Measurements from ENCODE around the gene TRAF3IP1. TPM values are rescaled to one million over a fixed set of nuclear protein-coding genes. Genes with fewer than 3 reads are reported as not detected.

TRAF3IP1 gene
- total and polyA plus RNA-seq, 2 donors (not counting 1 experiment from before 2014, with no cell fraction given) = 1.4 to 15.5 TPM

GRCh38 chr2:238434846-238435751, 114.8 kb downstream of the TRAF3IP1 start:
- H3K9me3 ChIP-seq (ENCODE audit: control extremely low read depth in 1 of 3, control insufficient read depth in 2 of 3, insufficient read depth in 1 of 3, low read length in 2 of 3) = no peaks in the 10 kb centered on the region
- H3K9ac ChIP-seq (ENCODE audit: low read length) = no peak overlapping the region
- no peak for DNase-seq
- 95% methylated on average over 24 of the region's 24 CpGs for WGBS (ENCODE audit: insufficient coverage)
- H3K4me3 Mint-ChIP-seq = no peak overlapping the region
- H4K20me1 ChIP-seq (ENCODE audit: control insufficient read depth, insufficient read depth, low read length, poor library complexity, severe bottlenecking) = peaks cover 64% of the 10 kb centered on the region
- H3K79me2 ChIP-seq (ENCODE audit: control insufficient read depth, insufficient read depth, low read length) = peaks cover 94% of the 10 kb centered on the region
- H3K4me1 ChIP-seq (ENCODE audit: control insufficient read depth in 2 of 2, insufficient read depth in 2 of 2, low read length in 2 of 2) = no peaks in the 10 kb centered on the region
- no peak overlapping the region for H3K27ac ChIP-seq (ENCODE audit: low read length in 2 of 2)
- ATAC-seq (ENCODE audit: low read depth) = no peak
- no peak overlapping the region for H3K4me3 ChIP-seq (ENCODE audit: control extremely low read depth in 1 of 5, extremely low read depth in 1 of 5, insufficient read depth in 1 of 5, low read depth in 2 of 5, low read length in 4 of 5)
- H3K27ac Mint-ChIP-seq = no peak overlapping the region
- H3K27me3 Mint-ChIP-seq = no peaks in the 10 kb centered on the region
- H3K4me1 Mint-ChIP-seq = peaks cover 22% of the 10 kb centered on the region
- H2AFZ ChIP-seq (ENCODE audit: insufficient read depth, low read depth, low read length, poor library complexity, severe bottlenecking) = no peak overlapping the region
- CTCF ChIA-PET = no interaction called here
- no peak for TF ChIP-seq EZH2 (IDR thresholded peaks at IDR 0.05; ENCODE audit: borderline replicate concordance, insufficient read depth, low read depth, low read length, poor library complexity, severe bottlenecking)
- no peaks in the 10 kb centered on the region for H3K27me3 ChIP-seq (replicated peaks in 1 of 4; ENCODE audit: control extremely low read depth in 1 of 4, control insufficient read depth in 3 of 4, insufficient read depth in 4 of 4, low read length in 3 of 4)
- no peaks in the 10 kb centered on the region for H3K9me3 Mint-ChIP-seq (ENCODE audit: insufficient read depth)
- peaks cover 6 to 59% of the 10 kb centered on the region in 2 experiments for H3K36me3 ChIP-seq (replicated peaks in 1 of 2; ENCODE audit: control extremely low read depth in 1 of 2, control insufficient read depth in 1 of 2, extremely low read depth in 1 of 2, insufficient read depth in 2 of 2, low read length in 1 of 2)
- intact Hi-C loops (cut with micrococcal nuclease) = no loop called here
- POLR2A ChIA-PET = no interaction called here
- H3K4me2 ChIP-seq (replicated peaks; ENCODE audit: low read depth, low read length, poor library complexity, severe bottlenecking) = no peak overlapping the region

DNA sequence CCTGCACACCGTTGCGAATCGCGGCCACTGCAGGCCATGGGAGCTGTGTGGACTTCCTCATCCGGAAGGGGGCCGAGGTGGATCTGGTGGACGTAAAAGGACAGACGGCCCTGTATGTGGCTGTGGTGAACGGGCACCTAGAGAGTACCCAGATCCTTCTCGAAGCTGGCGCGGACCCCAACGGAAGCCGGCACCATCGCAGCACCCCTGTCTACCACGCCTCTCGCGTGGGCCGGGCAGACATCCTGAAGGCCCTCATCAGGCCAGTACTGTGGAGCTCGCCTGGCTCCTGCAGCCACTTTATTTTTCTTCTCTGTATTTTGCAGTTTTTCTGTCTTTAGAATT, 115.4 kb downstream of the TRAF3IP1 start:
- Mint-ChIP-seq H3K4me3 (no peak overlapping the region), H3K27ac (no peak overlapping the region), H3K9me3 (ENCODE audit: insufficient read depth) (no peaks in the 10 kb centered on the region), H3K27me3 (no peaks in the 10 kb centered on the region), H3K4me1 (peaks cover 22% of the 10 kb centered on the region)
- ChIA-PET CTCF (no interaction called here), POLR2A (no interaction called here)
- WGBS (ENCODE audit: insufficient coverage) = 98% methylated on average over 20 of the region's 20 CpGs
- Histone ChIP-seq H2AFZ (ENCODE audit: insufficient read depth, low read depth, low read length, poor library complexity, severe bottlenecking) (no peak overlapping the region), H3K4me1 (ENCODE audit: control insufficient read depth in 2 of 2, insufficient read depth in 2 of 2, low read length in 2 of 2) (no peaks in the 10 kb centered on the region), H4K20me1 (ENCODE audit: control insufficient read depth, insufficient read depth, low read length, poor library complexity, severe bottlenecking) (peaks cover 65% of the 10 kb centered on the region), H3K9me3 (ENCODE audit: control extremely low read depth in 1 of 3, control insufficient read depth in 2 of 3, insufficient read depth in 1 of 3, low read length in 2 of 3) (no peaks in the 10 kb centered on the region), H3K27ac (ENCODE audit: low read length in 2 of 2) (no peak overlapping the region), H3K27me3 (replicated peaks in 1 of 4; ENCODE audit: control extremely low read depth in 1 of 4, control insufficient read depth in 3 of 4, insufficient read depth in 4 of 4, low read length in 3 of 4) (no peaks in the 10 kb centered on the region), H3K36me3 (replicated peaks in 1 of 2; ENCODE audit: control extremely low read depth in 1 of 2, control insufficient read depth in 1 of 2, extremely low read depth in 1 of 2, insufficient read depth in 2 of 2, low read length in 1 of 2) (peaks cover 6 to 65% of the 10 kb centered on the region in 2 experiments), H3K4me2 (replicated peaks; ENCODE audit: low read depth, low read length, poor library complexity, severe bottlenecking) (no peak overlapping the region), H3K79me2 (ENCODE audit: control insufficient read depth, insufficient read depth, low read length) (peaks cover 94% of the 10 kb centered on the region), H3K9ac (ENCODE audit: low read length) (no peak overlapping the region), H3K4me3 (ENCODE audit: control extremely low read depth in 1 of 5, extremely low read depth in 1 of 5, insufficient read depth in 1 of 5, low read depth in 2 of 5, low read length in 4 of 5) (no peak overlapping the region)
- no peak for ATAC-seq (ENCODE audit: low read depth)
- intact Hi-C loops (cut with micrococcal nuclease) = no loop called here
- TF ChIP-seq, protein P1, sequence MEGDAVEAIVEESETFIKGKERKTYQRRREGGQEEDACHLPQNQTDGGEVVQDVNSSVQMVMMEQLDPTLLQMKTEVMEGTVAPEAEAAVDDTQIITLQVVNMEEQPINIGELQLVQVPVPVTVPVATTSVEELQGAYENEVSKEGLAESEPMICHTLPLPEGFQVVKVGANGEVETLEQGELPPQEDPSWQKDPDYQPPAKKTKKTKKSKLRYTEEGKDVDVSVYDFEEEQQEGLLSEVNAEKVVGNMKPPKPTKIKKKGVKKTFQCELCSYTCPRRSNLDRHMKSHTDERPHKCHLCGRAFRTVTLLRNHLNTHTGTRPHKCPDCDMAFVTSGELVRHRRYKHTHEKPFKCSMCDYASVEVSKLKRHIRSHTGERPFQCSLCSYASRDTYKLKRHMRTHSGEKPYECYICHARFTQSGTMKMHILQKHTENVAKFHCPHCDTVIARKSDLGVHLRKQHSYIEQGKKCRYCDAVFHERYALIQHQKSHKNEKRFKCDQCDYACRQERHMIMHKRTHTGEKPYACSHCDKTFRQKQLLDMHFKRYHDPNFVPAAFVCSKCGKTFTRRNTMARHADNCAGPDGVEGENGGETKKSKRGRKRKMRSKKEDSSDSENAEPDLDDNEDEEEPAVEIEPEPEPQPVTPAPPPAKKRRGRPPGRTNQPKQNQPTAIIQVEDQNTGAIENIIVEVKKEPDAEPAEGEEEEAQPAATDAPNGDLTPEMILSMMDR (IDR thresholded peaks at IDR 0.05) = no peak
- TF ChIP-seq EZH2 (IDR thresholded peaks at IDR 0.05; ENCODE audit: borderline replicate concordance, insufficient read depth, low read depth, low read length, poor library complexity, severe bottlenecking) = no peak
- DNase-seq = no peak

All from B cell (primary cell).